Measurements from ENCODE around the gene LPIN3.

LPIN3 gene

DNA sequence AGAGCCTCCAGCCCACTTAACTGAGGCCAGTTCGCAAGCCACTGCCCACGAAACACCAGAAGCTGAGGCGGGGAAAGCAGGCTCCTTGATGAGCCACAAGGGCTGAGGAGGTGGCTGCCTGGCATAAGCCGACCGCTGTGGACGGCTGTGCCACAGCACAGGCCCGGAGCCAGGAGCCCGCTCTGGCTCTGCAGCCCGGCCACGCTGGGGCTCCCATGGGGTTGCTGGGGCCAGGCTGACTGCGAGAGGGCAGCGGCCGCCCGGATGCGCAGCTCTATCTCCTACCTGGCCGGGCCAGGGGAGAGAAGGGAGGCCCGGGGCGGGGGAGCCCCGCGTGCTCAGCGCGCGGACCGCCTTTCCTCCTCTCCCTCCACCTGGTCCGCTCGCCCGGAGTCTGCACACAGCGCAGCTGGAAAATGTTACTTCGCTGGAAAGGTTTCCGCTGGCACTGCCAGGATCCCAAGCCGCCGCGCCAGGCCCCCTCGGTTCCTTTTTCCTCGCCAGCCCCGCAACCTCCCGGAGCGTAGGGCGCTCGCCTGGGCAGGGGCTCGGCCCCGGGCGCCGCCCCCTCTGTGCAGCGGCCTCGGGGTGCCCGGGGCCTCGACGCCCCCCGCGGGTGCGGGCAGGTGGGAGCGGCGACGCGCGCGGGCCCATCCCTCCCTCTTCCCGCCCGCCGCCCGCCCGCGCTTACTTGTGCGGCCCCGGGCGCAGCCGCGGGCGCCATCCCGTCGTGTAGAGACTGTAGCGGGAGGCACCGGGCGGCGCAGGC is 25.3 kb downstream of the LPIN3 start:
- DNase-seq (ENCODE audit: low read depth in 2 of 2), result no peak

DNA sequence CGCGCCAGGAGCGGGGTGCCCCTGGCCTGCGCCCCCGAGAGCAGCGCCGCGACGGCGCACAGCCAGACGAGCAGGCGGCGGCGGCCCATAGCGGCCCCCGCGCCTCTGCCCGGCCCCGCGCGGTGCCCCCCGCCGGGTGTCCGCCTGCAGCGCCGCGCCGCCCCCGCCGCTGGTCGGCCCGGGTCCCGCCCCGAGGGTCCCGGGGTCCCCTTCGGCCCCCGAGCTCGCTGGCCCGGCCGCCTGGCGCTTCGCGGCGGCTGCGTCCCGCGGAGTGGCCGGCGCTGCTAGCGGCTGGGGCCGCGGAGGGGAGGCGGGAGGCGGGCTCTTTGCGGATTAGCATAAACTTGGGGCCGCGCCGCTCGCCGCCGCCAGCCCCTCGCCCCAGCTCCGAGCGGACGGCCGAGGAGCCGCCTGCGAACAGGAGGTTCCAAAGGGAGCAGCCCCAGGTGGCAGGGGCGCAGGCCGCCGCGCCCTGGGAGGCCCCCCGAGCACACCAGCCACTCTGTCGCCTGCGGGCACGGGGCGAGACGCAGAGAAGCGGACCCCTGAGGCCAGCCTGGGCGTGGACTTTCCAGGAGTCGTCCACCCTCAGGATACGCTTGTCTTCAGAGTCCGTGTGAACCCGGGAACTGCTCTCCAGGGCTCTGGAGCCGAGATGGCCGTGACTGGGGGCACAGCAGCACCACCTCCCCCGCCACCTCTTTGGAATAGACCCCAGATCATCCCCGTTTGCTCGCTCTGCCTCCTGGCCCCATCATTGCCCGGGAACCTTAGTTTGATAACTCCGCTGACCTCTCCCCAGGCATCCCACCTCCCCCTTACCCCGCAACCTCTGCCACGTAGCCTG is 26.1 kb downstream of the LPIN3 start, which contains the start of gene EMILIN3:
TSS of gene EMILIN3 (minus strand) at position 273 of the 847 bp plus-strand sequence. CDS start at position 89, 184 bp downstream.
- no peak for DNase-seq (ENCODE audit: low read depth in 2 of 2)

DNA sequence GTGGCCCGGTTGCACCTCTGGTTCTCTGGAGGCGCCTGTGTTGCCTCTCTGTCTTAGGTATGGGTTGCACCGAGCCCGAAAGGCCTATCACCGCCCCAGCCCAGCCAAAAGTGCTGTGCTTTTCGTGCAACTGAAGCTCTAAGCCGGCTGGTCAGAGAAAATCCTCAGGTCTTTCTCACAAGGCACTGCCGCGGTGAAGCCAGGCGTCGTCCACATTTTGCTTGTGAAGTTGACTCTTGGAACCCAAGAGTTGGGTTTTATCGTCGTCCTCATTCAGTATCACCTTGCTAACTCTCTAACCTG is 26.7 kb downstream of the LPIN3 start:
- no peak for DNase-seq (ENCODE audit: low read depth in 2 of 2)

DNA sequence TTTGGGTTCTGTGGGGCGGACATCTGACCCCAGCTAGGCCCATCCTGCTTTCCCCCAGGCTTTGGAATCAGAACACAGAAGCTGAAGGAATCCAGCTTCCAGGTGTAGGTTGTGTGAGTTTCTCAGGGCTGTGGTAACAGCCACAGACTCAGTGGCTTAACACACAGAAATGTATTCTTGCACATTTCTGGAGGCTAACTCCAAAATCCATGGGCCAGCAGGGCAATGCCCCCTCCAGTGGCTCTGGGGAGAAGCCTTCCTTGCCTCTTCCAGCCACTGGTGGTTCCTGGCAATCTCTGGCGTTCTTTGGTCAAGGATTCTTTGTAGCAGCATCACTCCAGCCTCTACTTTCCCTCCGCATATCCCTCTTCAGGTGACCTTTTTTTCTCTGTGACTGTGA is 27.3 kb downstream of the LPIN3 start:
- DNase-seq (ENCODE audit: low read depth in 2 of 2), result no peak

DNA sequence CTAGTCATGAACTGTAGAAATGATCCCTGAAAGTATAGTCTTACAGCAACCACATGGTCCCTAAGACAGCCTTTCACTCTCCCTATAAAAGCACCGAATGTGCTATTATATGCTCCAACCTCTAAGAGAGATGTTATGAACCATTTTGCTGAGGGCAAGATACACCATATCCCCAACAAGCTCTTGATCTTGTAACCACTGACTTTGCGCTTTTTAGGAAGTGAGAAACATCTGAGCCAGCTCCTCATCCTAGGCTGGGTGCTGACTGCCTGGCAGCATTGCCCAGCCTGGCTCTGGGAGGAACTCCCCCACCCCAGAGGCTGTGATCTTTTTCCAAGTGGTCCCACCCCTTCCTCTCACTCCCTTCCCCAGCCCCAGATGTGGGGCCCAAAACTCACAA is 29.1 kb downstream of the LPIN3 start:
- DNase-seq (ENCODE audit: low read depth in 2 of 2), result no peak

DNA sequence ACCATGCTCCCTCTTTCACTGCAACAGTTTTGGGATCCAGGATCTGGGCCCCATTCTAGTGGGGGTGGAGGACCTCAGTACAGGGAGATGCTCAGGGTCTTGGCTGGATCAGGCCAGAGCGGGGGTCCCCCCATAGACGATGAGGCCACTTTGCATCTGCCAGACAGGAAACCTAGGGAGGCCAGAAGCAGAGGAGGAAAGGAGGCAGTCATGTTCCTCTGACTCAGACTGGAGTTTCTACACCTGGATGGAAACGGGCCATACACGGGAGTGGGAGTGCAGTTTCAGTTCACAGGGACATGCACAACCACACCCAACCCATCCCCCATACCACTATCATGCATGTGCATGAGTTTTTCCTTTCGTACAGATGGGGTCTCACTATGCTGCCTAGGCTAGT is 29.6 kb downstream of the LPIN3 start:
- DNase-seq (ENCODE audit: low read depth in 2 of 2), result no peak

DNA sequence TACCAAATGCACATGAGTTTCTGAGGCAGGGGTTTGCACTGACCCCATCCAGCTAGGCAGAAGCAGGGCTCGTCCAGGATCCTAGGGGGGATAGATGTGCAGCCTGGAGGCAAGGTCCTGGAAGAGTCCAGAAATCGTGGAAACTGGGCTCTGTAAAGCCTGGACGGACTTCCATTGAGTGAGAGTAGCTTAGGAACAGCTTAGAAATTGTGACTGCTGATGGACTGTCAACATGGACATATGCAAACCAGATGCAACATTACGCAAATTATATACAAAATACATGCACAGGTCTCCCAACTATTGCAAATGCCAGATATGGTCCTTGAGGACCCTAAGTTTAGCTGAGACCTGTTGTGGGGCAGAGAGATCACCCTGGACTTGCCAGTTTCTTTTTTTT is 30.8 kb downstream of the LPIN3 start:
- no peak for DNase-seq (ENCODE audit: low read depth in 2 of 2)

DNA sequence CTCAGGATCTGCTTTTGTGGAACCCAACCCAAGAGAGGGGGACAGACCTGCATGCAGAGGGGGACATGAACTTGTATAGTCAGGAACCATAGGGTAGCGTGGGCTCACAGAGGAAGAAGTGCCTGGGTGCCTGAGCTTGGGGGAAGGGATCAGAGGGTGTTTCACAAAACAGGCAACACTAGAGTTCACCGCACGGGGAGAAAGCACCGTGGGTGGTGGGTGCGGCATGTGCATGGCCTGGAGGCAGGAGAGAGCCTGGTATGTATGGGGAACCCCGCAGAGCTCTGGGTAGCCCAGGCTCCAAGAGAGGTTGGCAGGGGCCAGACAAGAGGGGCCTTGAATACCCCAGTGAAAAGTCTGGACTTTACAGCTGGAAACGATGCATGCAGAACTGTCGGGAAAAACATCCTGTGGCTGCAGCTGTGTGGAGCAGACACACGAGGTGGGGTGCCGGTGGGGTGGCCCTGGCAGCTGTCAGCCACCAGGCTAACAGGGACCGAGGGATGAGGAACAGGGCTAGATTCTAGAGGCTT is 32.7 kb downstream of the LPIN3 start:
- no peak for DNase-seq (ENCODE audit: low read depth in 2 of 2)

DNA sequence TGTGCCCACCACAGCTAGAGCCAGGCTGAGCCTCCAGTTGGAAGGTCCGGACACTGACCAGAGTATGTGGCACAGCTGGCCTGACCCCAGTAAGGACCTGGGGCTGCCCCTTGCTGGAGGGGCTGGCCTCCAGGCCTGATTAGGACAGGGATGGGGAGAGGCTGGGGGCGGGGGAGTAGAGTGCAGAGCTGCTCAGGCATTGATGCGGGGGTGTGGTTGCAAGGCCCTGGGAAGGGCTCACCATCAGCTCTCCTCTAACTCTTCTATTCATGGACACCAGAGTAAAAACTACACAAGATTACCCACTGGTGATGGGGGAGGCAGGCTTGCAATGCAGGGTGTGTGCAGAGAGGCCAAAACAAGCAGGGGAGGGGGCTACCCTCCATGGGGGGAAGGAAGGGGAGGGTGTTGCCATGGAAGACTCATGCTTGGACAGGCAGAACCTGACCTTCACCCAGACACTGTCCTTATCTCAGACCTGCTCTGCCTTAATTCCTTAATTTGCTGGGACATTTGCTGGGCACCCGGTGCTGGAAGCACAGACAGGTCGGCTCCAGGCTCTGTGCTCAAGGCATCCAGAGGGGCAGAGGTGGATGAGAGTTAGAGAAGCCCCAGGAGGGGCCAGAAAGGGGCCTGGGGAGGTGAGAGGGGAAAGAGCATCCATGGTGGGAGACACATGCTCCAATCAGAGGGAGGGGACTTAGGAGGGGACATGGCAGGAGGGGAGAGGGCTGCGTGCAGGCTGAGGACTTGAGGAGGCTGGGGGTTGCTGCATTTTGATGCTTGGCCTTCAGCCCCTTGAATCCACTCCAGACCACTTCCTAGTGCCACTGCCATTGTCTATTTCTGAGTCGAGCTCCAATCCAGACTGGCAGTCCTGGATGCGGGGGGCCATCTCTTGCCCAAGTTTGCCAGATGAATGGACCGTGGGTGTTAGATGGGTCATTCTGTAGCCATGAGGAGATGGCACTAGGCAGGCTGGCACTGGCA is 33.6 kb downstream of the LPIN3 start:
- DNase-seq (ENCODE audit: low read depth in 2 of 2), result no peak

DNA sequence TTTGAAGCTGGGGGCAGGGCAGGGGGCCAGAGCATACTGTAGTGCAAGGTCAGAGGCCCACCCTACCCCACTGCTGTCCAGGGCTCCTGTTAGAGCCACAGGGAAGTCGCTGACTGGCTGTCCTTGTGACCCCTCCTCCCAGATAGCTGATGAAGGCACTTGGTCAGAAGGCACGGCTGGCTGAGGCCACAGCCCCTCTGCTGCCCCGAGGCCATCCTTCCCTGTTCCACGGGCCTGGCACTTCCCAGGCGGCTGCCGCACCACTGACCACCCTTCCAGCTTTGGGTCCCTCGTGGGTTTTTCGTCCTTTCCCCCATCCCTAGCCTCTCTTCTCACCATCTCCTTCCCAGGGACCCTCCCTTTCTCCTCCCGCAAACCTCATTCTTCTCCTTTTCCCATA is 35.2 kb downstream of the LPIN3 start:
- DNase-seq (ENCODE audit: low read depth in 2 of 2), result no peak

DNA sequence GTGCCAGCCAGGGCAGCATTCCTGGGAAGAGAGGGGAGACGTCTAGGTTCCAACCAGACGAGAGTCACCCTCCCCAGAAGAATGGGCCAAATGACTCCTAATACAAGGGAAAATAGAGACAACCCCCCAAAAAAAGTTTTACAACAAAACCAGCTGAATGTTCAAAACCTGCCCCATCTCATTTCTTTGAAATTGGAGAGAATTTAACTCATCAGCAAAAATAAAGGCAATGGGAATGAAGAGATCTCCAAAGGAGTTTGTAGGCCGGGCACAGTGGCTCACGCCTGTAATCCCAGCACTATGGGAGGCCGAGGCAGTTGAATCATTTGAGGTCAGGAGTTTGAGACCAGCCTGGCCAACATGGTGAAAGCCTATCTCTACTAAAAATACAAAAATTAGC is 35.7 kb downstream of the LPIN3 start:
- DNase-seq (ENCODE audit: low read depth in 2 of 2), result no peak

DNA sequence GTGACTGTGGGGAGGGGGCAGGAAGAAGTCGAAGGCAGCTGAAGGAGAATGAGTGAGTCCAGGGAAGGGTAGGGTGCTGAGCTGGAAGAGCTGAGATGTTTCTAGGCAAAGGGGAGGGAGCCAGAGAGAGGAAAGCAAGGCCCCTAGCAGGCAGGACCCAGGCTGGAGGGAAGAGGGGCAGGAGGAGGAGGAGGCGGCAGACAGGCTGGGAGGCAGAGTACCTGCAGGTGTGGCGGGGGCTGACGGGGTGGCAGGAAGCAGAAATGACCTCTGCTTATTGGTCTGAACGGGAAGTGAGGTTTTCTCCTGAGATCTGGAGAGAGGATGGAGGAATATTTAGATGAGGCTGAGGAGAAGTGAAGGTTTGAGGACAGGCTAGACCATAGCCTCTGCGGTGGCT is 36.7 kb downstream of the LPIN3 start:
- DNase-seq (ENCODE audit: low read depth in 2 of 2), result no peak

DNA sequence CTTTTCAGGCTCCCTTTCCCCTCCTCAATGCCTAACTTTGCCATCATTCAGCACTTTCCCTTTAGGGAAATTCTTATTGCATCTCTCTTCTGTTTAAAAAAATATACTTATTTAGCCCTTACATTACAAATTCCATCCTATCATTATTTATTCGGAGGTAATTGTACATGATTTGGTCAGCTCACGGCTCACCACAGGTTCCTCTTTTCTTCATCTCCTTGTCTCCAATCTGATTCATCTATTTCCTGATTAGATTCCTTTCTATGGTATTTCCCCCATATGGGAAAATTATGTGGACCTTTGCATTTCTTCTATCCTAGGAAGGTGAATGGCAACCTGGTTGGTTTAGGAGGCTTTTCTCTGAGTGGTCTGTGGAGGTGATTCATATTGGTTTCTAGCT is 38.9 kb downstream of the LPIN3 start:
- DNase-seq (ENCODE audit: low read depth in 2 of 2), result no peak

DNA sequence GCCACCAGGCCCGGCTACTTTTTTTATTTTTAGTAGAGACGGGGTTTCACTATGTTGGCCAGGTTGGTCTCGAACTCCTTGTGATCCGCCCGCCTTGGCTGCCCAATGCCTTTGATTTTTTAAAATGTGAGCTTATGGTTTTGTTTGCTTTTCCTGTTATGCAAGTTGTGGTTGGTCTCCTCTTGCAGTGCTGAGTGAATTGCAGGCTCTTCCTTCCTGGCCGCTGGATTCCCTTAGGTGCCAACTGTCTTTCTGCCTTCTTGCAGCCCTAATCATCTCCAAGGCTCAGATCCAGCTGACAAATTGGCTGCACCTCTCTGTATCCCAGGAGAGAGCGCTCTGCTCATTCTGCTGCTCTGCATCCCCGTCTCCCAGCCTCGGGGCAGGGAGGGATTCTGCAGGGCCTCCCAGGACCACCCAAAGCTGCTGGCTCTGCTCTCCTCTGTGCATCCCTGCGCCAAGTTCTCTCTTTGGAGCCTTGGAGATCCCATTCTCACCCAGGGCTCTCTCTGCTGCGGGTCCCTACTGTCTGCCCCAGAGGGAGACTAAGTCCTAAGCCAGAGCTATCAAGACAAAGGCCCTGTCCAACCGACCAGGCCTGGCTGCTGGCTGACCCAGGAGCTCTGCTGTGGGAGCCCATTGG is 40.1 kb downstream of the LPIN3 start:
- no peak for DNase-seq (ENCODE audit: low read depth in 2 of 2)

DNA sequence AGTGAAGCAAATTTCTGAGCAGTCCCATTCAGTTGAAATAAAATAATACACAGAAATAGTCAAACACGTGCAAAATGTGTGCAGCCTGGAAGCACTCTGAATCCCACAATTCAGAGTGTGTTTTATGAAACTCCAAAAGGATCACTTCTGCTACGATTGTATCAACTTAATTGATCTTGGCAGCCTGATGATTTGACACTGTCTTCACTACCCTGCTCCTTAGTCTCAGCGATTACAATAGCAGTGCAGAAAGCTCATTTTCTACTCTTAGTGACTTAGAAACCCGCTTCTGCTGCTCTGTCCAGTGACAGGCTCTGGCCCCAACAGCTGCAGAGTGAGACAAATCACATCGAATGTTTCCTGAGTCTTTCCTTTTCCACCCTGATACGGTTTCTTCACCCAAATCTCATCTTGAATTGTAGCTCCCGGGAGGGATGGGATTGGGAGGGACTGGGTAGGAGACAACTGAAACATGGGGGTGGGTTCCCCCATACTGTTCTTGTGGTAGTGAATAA is 42.2 kb downstream of the LPIN3 start:
- no peak for DNase-seq (ENCODE audit: low read depth in 2 of 2)

DNA sequence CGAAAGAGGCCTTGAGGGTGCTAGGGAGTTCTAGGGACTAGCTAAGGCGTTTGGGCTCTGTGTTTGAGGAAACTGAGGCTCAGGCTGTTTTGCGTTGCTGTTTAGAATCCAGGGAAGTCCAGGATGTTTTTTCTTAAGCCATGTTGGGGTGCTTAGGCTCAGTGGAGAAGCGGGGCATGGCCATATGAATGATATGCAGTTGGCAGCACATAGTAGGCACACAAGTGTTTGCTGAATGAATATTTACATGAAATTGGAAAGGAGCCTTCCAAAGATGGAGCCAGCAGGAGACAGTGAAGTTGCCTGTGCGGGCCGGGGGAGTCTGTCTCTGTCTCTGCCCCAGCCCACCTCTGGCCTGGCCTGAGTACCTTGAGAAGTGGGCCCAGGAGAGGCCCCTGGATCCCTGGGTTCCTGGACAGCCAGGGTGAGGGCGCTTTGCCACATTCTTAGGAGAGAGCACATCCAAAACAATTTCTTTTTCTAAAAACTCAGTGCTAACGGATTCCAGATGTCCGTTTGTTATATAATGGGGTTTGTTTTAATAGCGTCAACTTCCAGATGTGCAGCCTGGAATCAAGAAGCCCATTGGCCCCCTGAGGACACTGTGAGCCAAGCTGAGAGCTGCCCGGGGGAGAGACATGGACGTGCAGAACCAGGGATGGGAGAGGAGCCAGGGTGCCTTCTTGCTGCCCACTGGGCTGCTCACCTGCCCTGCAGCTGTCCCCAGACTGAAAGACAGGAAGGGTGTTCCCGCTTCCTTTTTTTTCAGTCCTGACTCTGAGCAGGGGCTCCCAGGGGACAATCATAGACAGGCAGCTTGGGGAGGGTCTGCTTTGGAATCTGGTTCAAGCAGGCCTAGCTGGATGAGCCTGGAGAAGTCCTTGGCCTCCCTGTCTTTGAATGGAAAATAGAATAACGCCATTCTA is 46.1 kb downstream of the LPIN3 start:
- no peak for DNase-seq (ENCODE audit: low read depth in 2 of 2)

DNA sequence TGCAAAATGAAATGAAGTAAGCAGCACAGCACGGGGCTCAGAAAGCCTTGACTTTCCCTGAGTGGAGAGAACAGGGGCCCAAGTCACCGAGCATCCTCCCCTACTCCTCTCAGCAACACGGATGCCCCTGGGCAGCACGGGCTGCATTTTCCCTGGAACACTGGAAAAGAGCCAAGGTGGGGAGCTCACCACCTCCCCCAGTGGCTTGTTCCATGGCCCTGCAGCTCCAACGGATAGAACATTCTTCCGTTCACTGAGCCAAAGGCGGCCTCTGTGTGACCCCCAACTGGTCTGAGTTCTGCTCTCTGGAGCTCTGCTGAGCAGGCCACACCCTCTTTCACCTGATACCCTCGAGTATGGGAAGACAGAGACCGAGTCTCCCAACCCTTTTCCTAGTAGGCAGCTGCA is 46.8 kb downstream of the LPIN3 start:
- no peak for DNase-seq (ENCODE audit: low read depth in 2 of 2)

DNA sequence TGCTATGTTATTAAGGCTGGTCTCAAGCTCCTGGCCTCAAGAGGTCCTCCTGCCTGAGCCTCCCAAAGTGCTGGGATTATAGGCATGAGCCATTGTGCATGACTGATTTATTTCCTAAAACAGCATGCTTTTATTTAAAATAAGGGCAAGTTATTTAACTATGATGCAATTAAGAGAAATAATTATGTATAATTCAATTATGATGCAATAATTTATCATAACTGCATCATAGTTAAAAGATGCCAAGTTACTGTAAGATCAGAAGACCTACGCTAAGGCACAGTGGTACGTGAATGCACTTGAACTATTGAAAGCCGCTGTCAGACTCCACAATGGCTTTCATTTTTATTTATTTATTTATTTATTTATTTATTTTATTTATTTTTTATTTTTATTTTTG is 50.3 kb downstream of the LPIN3 start:
- no peak for DNase-seq (ENCODE audit: low read depth in 2 of 2)

DNA sequence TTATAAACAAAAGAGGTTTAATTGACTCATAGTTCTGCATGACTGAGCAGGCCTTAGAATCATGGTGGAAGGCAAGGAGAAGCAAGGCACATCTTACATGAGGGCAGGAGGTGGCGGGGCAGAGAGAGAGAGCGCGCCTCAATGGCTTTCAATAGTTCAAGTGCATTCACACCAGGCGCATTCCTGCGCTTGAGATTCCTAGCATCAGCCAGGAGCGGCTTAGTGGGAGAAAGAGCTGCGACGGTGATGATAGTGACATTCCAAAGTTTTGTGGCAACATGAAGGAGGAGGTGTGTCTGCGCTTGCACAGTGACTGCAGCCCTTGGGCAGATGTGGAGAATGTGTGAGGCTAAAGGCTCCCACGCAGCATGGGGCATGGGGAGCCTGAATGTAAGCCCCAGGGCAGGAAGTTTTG is 51.0 kb downstream of the LPIN3 start:
- DNase-seq (ENCODE audit: low read depth in 2 of 2), result no peak

DNA sequence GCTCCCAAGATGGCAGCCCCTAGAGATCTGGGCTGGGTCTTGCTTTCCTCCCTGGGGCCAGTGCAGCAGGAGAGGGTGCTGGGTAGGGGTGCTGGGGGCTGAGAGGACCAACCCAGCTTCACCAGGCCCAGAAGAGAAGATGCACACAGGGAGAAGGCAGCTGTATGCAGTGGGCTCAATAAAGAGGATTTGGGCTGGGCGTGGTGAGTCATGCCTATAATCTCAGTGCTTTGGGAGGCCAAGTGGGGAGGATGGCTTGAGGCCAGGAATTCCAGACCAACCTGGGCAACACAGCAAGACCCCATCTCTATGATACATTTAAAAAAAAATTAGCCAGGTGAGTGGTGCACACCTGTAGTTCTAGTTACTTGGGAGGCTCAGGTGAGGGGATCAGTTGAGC is 51.7 kb downstream of the LPIN3 start:
- DNase-seq (ENCODE audit: low read depth in 2 of 2), result no peak

Measured in stimulated activated CD8-positive, alpha-beta memory T cell treated with anti-CD3 and anti-CD28 coated beads, Interleukin-15, amount 100 ng/mL, for 4 hours (primary cell).